Loucy (cell line): ENCODE results near the gene GLMP.

Source experiments
- H2AFZ ChIP-seq: fragments of 200-600 bp; sonication (generic); 2 replicates; pipeline ENCODE4 v1.6.0; 2016; ENCODE audit warnings: antibody characterized with exemption, mild to moderate bottlenecking, low read length, moderate library complexity
- H3F3A ChIP-seq: fragments of 200-600 bp; 2 replicates; pipeline ENCODE4 v1.6.0; 2016; ENCODE audit warnings: antibody characterized with exemption, low read depth, mild to moderate bottlenecking
- H3K27me3 ChIP-seq: fragments of 200-600 bp; sonication (generic); 2 replicates; pipeline ENCODE4 v1.6.1; 2014; ENCODE audit warnings: low read length, mild to moderate bottlenecking; ENCODE audit not compliant: insufficient read depth, poor library complexity, severe bottlenecking
- H3K36me3 ChIP-seq: fragments of 200-600 bp; sonication (generic); 2 replicates; pipeline ENCODE4 v1.6.1; 2016; ENCODE audit warnings: low read length; ENCODE audit not compliant: insufficient read depth
- H3K4me1 ChIP-seq: fragments of 200-600 bp; sonication (generic); 2 replicates; pipeline ENCODE4 v1.5.1; 2014; ENCODE audit warnings: low read length, mild to moderate bottlenecking; ENCODE audit not compliant: insufficient read depth, poor library complexity, severe bottlenecking
- H3K4me2 ChIP-seq: fragments of 200-600 bp; sonication (generic); 2 replicates; pipeline ENCODE4 v1.6.0; 2014; ENCODE audit warnings: antibody characterized with exemption, low read length, low read depth, mild to moderate bottlenecking; ENCODE audit not compliant: poor library complexity, severe bottlenecking
- H3K4me3 ChIP-seq: fragments of 200-600 bp; sonication (generic); 2 replicates; pipeline ENCODE4 v1.5.1; 2014; ENCODE audit warnings: low read length, mild to moderate bottlenecking, mixed read lengths; ENCODE audit not compliant: poor library complexity, severe bottlenecking
- H3K79me2 ChIP-seq: fragments of 200-600 bp; sonication (generic); 2 replicates; pipeline ENCODE4 v1.6.1; 2014; ENCODE audit warnings: low read length; ENCODE audit not compliant: insufficient read depth
- H3K9ac ChIP-seq: fragments of 200-600 bp; sonication (generic); 2 replicates; pipeline ENCODE4 v1.6.0; 2014; ENCODE audit warnings: mild to moderate bottlenecking, low read depth, low read length, moderate library complexity; ENCODE audit not compliant: poor library complexity, severe bottlenecking
- H3K9me2 ChIP-seq: fragments of 200-600 bp; sonication (generic); replicated peaks from 2 replicates; pipeline ENCODE4 v1.6.1; 2016; ENCODE audit warnings: low read depth, low read length, mixed read lengths
- H3K9me3 ChIP-seq: fragments of 200-600 bp; sonication (generic); 2 replicates; pipeline ENCODE4 v1.6.1; 2014; ENCODE audit warnings: mild to moderate bottlenecking, antibody characterized with exemption, low read length, low read depth; ENCODE audit not compliant: insufficient read depth
- H4K20me1 ChIP-seq: fragments of 200-600 bp; sonication (generic); 2 replicates; pipeline ENCODE4 v1.6.0; 2014; ENCODE audit warnings: antibody characterized with exemption, low read length, mild to moderate bottlenecking; ENCODE audit not compliant: insufficient read depth, poor library complexity, severe bottlenecking
- EZH2phosphoT487 ChIP-seq: fragments of 200-600 bp; IDR thresholded peaks from 2 replicates; pipeline ENCODE4 v1.6.1; 2018; ENCODE audit warnings: antibody characterized with exemption, mild to moderate bottlenecking, moderate library complexity, borderline replicate concordance
- TF ChIP-seq, protein P1 (sequence below): fragments of 200-600 bp; sonication (generic); conservative IDR thresholded peaks from 2 replicates; pipeline ENCODE4 v1.5.1; 2014; ENCODE audit warnings: mild to moderate bottlenecking, antibody characterized with exemption, low read length

Gene GLMP

DNA sequence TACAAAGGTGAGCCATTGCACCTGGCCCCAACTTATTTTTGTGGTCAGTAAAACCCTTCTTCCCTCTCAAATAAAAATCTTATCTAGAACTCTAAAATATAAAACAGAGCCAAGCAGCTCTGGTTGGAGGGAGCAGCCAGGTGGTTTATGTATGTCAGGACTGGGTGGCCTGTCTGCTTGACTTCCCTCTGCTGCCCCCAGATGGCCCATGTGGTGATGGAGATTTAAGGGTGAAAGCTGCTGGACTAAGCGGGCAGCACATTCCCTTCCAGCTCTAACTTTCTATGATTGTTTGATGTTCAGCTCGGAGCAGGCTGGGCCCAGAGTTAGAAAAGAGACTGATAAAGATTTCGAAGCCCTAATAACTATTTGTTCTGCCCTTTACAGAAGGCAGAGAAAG lies 35.7 kb downstream of the GLMP start:
- Histone ChIP-seq H3K9me2 (no peaks in the 10 kb centered on the region), H3K27me3 (no peaks in the 10 kb centered on the region), H3F3A (no peaks in the 10 kb centered on the region), H4K20me1 (no peaks in the 10 kb centered on the region), H3K4me2 (no peak overlapping the region), H3K36me3 (peaks cover 75% of the 10 kb centered on the region; the same call in 1 of the 2 replicates), H3K4me1 (peaks cover 3% of the 10 kb centered on the region), H3K79me2 (no peaks in the 10 kb centered on the region), H3K9ac (no peak overlapping the region), H3K9me3 (no peaks in the 10 kb centered on the region), H2AFZ (no peak overlapping the region), H3K4me3 (no peak overlapping the region)
- TF ChIP-seq, protein P1, sequence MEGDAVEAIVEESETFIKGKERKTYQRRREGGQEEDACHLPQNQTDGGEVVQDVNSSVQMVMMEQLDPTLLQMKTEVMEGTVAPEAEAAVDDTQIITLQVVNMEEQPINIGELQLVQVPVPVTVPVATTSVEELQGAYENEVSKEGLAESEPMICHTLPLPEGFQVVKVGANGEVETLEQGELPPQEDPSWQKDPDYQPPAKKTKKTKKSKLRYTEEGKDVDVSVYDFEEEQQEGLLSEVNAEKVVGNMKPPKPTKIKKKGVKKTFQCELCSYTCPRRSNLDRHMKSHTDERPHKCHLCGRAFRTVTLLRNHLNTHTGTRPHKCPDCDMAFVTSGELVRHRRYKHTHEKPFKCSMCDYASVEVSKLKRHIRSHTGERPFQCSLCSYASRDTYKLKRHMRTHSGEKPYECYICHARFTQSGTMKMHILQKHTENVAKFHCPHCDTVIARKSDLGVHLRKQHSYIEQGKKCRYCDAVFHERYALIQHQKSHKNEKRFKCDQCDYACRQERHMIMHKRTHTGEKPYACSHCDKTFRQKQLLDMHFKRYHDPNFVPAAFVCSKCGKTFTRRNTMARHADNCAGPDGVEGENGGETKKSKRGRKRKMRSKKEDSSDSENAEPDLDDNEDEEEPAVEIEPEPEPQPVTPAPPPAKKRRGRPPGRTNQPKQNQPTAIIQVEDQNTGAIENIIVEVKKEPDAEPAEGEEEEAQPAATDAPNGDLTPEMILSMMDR = peak; percentile 48
- TF ChIP-seq EZH2phosphoT487 = no peak

GRCh38 chr1:156258859-156259258 lies 36.6 kb downstream of the GLMP start:
- Histone ChIP-seq H4K20me1 (no peaks in the 10 kb centered on the region), H3K4me2 (no peak overlapping the region), H2AFZ (no peak overlapping the region), H3K9me2 (no peaks in the 10 kb centered on the region), H3K27me3 (no peaks in the 10 kb centered on the region), H3K9me3 (no peaks in the 10 kb centered on the region), H3K36me3 (peaks cover 76% of the 10 kb centered on the region; the same call in 1 of the 2 replicates), H3K9ac (no peak overlapping the region), H3K4me1 (peaks cover 3% of the 10 kb centered on the region), H3K79me2 (no peaks in the 10 kb centered on the region), H3K4me3 (no peak overlapping the region), H3F3A (no peaks in the 10 kb centered on the region)
- TF ChIP-seq, protein P1 = no peak
- TF ChIP-seq EZH2phosphoT487 = no peak

- no peaks in the 10 kb centered on the region for H3K79me2 ChIP-seq
- no peak overlapping the region for H2AFZ ChIP-seq
- H3K36me3 ChIP-seq = peaks cover 76% of the 10 kb centered on the region
- H3K27me3 ChIP-seq = no peaks in the 10 kb centered on the region
- no peaks in the 10 kb centered on the region for H4K20me1 ChIP-seq
- no peaks in the 10 kb centered on the region for H3K9me2 ChIP-seq
- no peak for TF ChIP-seq EZH2phosphoT487
- TF ChIP-seq, protein P1 = no peak
- 0 out of 2 replicates have a peak, but pooled peaks cover under 1% of the 10 kb centered on the region for H3F3A ChIP-seq
- H3K9me3 ChIP-seq = no peaks in the 10 kb centered on the region
- peaks cover 6% of the 10 kb centered on the region for H3K4me1 ChIP-seq
- no peak overlapping the region for H3K4me2 ChIP-seq
- H3K9ac ChIP-seq = peak overlapping the region; percentile 18
- H3K4me3 ChIP-seq = no peak overlapping the region
Measured at GRCh38 chr1:156257711-156258110, 37.8 kb downstream of the GLMP start.
